ENCODE data around the gene NR2C2. TPM values are rescaled to one million over a fixed set of nuclear protein-coding genes. Genes with fewer than 3 reads are reported as not detected.

Gene NR2C2
- total and polyA plus RNA-seq, 9 of the 15 experiments (the other 6 are each of a cell fraction or from before 2014, with no cell fraction given): 6.1 to 33.0 (median 14.6) TPM

- TF ChIP-seq RBBP5 (IDR thresholded peaks at IDR 0.05; ENCODE audit: borderline replicate concordance, insufficient read depth, low read length, poor library complexity, severe bottlenecking) (peak; percentile 73), LARP7 (IDR thresholded peaks at IDR 0.05) (0 out of 2 replicates have a peak, but pooled peaks have one; percentile 14), CCNT2 (IDR thresholded peaks at IDR 0.05; ENCODE audit: borderline replicate concordance, extremely low read depth, insufficient read length, low read depth, low read length) (peak; percentile 87), DNMT1 (IDR thresholded peaks at IDR 0.05) (no peak), CTCF (IDR thresholded peaks at IDR 0.05 in 2 of 3, conservative IDR thresholded peaks at IDR 0.05 in 1 of 3; ENCODE audit: insufficient read depth in 2 of 3, low read depth in 1 of 3, low read length in 3 of 3) (0 out of 6 replicates have a peak, but pooled peaks of 1 of the 3 experiments have one; percentile 1), ARID2 (IDR thresholded peaks at IDR 0.05) (no peak), POLR2AphosphoS5 (IDR thresholded peaks at IDR 0.05; ENCODE audit: control insufficient read depth, insufficient read depth, low read depth, low read length) (peak; percentile 79), CEBPG (CRISPR knock-in tag; IDR thresholded peaks at IDR 0.05) (peak; percentile 41; the same call in 1 of the 2 replicates), CEBPG (tag; conservative IDR thresholded peaks at IDR 0.05 in 1 of 2, IDR thresholded peaks at IDR 0.05 in 1 of 2) (no peak; a peak in 1 of 4 replicates), L3MBTL2 (IDR thresholded peaks at IDR 0.05) (peak; percentile 88), SMC3 (conservative IDR thresholded peaks at IDR 0.05; ENCODE audit: insufficient read depth, low read depth, low read length) (peak; percentile 13; the same call in 1 of the 2 replicates), ZC3H11A (IDR thresholded peaks at IDR 0.05; ENCODE audit: low read depth, low read length) (no peak), CREB1 (IDR thresholded peaks at IDR 0.05) (peak; percentile 70), CREB1 (CRISPR knock-in tag; IDR thresholded peaks at IDR 0.05) (no peak), NR4A1 (CRISPR knock-in tag; IDR thresholded peaks at IDR 0.05) (no peak), NR4A1 (tag; IDR thresholded peaks at IDR 0.05) (peak; percentile 76), ZNF764 (CRISPR knock-in tag; IDR thresholded peaks at IDR 0.05; ENCODE audit: low read depth) (0 out of 2 replicates have a peak, but pooled peaks have one; percentile 40), PCBP2 (IDR thresholded peaks at IDR 0.05; ENCODE audit: low read depth, low read length, poor library complexity, severe bottlenecking) (no peak), MLLT1 (IDR thresholded peaks at IDR 0.05) (peak in 1 of 2 experiments; percentile 14; a peak in 2 of 4 replicates), ZNF121 (CRISPR knock-in tag; conservative IDR thresholded peaks at IDR 0.05) (no peak), JUN (IDR thresholded peaks at IDR 0.05; ENCODE audit: borderline replicate concordance, low read depth, low read length) (no peak; the same call in 1 of the 2 replicates), JUN (CRISPR knock-in tag; IDR thresholded peaks at IDR 0.05; ENCODE audit: borderline replicate concordance) (peak; percentile 61; the same call in 1 of the 2 replicates), TRIM24 (IDR thresholded peaks at IDR 0.05) (no peak), TAF9B (IDR thresholded peaks at IDR 0.05; ENCODE audit: partially characterized antibody) (no peak), RCOR1 (IDR thresholded peaks at IDR 0.05; ENCODE audit: borderline replicate concordance in 1 of 2, low read depth in 2 of 2, low read length in 2 of 2) (0 out of 4 replicates have a peak, but pooled peaks of 1 of the 2 experiments have one; percentile 22), ZBTB17 (CRISPR knock-in tag; IDR thresholded peaks at IDR 0.05) (peak; percentile 86)
These were observed at the start of gene NR2C2 (continued) for GRCh38 chr3:14947100-14947885.
